Tibial nerve (tissue), 4 donors: Measurements from ENCODE around the gene UBE3D.

Source experiments
- CTCF ChIP-seq, 5 experiments: fragments of 200-600 bp in 3 of 5; fragments of 450-650 bp in 2 of 5; sonication (generic) in 3 of 5; IDR thresholded peaks; one replicate each; pipeline ENCODE4 v1.5.1; 2016 to 2019; ENCODE audit warnings: antibody characterized with exemption in 5 of 5, mild to moderate bottlenecking in 3 of 5, moderate library complexity in 2 of 5
- EP300 ChIP-seq, 2 donors: sonication (generic); formaldehyde crosslinking; IDR thresholded peaks; one replicate each; pipeline ENCODE4 v1.6.1; 2017; ENCODE audit warnings: antibody characterized with exemption in 2 of 2, mild to moderate bottlenecking in 1 of 2
- POLR2A ChIP-seq, 2 donors: fragments of 450-650 bp; IDR thresholded peaks; one replicate each; pipeline ENCODE4 v1.6.1; 2017; ENCODE audit warnings: antibody characterized with exemption in 2 of 2, mild to moderate bottlenecking in 2 of 2, moderate library complexity in 2 of 2

- TF ChIP-seq EP300 (IDR thresholded peaks at IDR 0.05) (no peak), CTCF (IDR thresholded peaks at IDR 0.05) (no peak), POLR2A (IDR thresholded peaks at IDR 0.05) (no peak)
Measured at GRCh38 chr6:82954356-82954755, 111.3 kb downstream of the UBE3D start.
